HG03196 (cell line): ENCODE data around the gene UBL5.

ENCODE experiments used
- ATAC-seq: cut with Tn5 transposase; IDR thresholded peaks from one replicate; pipeline ENCODE4 v1.9.1; 2021; ENCODE audit not compliant: unreplicated experiment

The UBL5 gene

DNA sequence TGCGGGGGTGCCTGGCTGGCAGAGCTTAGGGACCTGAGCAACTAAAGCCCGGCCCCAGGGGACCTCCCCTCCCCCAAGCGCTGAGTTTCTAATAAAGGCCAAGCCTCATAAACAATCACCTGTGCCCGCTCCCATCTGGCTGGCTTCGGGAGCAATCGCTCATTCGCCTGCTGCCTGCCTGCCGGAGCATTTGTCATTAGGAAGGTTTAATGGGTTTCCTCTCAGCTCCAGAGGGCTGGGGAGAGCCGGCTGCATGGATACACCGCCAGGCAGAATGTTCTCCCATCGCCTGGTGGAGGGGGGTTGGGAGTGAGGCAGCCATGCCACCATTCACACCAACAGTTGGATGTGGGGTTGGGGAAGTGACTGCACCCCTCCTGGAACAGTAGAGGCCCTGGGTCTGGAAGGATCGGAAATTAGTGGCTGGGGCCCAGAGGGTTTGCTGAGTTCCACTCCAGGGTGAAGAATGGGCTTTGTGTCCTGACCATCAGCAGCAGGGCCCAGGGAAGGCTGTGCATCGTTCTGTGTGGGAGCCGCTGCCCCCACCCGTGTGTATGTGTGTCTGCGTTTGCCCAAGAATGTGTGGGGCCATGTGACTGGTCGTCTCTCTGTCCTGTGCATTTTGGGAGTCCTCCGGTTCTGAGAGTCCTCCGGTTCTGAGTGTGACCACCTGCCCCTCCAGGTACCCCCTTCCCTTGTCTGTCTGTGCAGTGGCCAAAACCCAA is 22.7 kb downstream of the UBL5 start:
- no peak for ATAC-seq

DNA sequence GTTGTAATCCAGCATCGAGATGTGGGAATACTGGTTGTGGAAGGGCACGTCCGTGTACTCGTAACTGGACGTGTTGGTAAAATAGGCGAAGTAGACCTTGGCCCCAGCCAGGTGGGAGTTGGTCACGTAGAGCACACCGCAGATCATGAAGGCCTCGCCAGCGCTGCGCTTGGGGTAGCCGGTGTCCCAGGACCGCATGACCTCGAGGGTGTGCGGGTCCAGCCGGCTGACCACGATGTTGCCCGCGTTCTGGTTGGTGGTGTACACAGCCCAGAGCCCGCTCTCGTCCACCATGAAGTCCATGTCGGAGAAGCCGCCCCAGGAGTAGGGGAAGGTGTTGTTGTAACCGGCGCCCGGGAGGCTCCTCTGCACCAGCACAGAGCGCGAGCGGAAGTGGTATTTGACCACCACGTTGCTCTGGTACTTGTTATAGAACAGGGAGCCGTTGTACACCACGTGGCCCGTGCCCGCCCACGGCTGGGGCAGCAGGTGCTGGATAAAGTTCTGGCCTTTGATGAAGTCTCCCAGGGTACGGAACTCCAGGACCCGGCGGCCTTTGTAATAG is 26.6 kb downstream of the UBL5 start:
- no peak for ATAC-seq

DNA sequence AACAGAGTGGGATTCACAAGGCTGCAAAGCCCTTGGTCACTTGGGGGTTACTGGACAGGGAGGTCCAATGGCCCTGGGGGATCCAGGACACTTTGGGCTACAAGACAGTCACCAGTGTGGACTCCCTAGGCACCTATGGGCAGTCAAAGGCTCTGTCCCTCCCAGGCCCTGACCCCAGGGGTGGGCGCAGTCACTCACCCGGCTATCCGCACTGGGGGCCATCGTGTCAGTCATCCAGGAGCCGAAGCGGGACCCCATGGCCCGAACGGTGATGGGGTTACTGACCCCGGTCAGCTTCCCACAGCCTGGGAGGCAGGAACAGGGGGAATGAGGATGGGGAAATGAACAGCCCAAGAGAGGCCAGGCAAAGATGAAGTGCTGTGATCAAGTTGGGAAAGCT is 28.9 kb downstream of the UBL5 start:
- ATAC-seq = no peak

DNA sequence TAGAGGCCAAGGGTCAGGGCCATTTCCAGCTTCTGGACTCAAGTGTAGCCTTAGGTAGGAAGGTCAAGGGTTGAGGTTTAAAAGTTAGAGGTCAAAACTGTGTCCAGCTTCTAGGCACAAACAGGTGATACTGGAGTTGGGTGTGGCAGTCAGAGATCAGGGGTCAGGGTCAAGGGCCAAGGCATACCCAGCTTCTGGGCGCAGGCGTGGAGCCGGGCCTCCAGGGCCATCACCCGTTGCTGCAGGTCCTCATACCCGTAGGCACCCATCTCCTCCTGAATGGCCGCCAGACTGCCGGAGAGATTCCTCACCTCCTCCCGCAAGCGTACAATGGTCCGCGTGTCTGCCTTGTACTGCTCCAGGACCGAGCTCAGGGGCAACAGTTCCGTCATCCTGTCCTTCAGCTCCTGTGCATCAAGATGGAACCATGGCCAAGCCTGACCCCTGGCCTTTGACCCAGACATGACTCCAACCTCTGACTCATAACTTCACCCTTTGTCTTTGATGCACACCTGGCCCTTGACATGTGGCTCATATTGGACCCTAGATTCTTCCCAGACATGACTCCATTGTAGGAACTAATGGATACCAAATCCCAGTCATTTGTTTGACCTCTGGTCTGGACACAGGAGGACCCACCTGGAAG is 29.5 kb downstream of the UBL5 start:
- ATAC-seq = no peak

DNA sequence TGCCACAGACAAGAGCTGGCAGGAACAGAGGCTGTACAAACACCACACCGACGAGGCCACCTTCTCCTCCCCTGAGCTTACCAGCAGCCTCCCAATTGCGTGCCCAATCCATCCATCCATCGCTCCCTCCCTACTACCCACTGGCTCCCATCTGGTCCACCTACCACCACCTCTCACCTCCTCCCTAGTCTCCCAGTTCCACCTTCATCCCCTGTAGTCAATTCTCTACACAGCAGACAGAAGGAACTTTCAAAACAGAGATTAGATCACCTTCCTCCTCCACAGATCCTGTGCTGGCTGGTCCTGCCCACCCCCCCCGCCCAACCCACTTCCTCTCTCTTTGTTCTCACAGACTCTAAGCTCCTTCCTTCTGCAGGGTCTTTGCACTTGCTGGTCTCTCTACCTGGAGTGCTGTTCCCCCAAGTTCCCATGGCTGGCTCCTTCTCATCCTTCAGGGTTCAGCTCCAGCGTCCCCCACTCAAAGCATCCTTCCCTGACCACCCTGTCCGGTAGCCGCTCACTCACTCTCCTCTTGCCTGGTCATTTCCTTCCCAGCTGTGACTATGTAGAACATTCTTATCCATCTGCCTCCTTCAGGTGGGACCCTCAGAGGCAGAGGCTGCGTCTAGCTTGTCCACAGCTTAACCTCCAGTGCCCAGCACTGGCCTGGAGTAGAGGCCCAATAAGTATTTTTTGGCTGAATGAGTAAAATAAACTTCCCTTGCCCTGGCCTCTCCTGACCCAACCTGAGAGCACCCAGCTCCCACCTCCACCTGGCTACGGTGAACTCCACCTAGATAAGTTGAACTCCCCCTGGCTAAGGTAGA is 30.4 kb downstream of the UBL5 start:
- ATAC-seq = no peak

DNA sequence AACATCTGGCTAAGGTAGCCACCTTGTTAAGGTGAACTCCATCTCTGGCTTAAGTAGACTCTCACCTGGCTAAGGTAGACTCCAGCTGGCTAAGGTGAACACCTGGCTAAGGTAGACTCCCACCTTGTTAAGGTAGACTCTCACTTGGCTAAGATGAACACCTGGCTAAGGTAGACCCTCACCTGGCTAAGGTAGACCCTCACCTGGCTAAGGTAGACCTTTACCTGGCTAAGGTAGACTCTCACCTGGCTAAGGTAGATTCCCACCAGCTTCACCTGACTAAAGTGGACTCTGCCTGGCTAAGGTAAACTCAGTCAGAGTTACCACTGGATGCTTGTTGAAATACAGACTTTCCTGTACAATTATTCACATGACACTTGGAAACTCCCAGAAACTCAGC is 31.0 kb downstream of the UBL5 start:
- ATAC-seq = no peak

- ATAC-seq = no peak
Measured at GRCh38 chr19:9860407-9860806, 32.7 kb downstream of the UBL5 start.

DNA sequence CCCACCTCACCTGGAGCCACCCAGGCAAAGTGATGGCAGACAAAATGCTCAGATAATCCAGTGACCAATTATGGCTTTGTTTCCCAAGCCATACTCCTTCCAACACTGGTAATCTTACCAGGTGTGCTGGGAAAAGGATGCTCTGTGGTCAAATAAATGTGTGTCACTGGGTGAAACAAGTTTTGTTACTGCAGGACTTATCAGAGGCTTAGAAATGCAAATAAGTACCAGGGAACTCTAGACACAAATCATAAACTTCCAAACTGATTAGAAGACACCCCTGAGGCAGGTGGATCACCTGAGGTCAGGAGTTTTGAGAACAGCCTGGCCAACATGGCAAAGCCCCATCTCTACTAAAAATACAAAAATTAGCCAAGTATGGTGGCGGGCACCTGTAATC is 33.8 kb downstream of the UBL5 start:
- ATAC-seq = no peak

- ATAC-seq = no peak
Measured at GRCh38 chr19:9862938-9863337, 35.2 kb downstream of the UBL5 start.

DNA sequence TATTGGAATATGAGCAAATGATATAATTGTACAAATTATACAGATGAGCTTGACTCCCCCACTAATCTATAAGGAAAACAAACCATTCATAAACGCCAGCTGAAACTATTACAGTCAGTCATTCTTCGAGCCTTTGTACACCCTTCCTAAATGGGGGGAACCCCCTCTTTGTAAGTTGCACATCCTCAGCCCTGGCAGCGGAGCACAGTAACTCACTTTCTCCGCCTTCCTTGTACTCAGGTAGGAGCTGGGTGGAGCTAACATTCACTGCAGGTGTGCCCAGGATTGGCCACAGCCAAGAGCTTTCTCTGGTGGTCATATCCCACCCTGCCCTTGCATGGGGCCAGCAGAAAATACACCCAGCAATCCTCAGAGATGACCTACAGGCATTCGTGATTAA is 36.0 kb downstream of the UBL5 start:
- ATAC-seq = no peak

DNA sequence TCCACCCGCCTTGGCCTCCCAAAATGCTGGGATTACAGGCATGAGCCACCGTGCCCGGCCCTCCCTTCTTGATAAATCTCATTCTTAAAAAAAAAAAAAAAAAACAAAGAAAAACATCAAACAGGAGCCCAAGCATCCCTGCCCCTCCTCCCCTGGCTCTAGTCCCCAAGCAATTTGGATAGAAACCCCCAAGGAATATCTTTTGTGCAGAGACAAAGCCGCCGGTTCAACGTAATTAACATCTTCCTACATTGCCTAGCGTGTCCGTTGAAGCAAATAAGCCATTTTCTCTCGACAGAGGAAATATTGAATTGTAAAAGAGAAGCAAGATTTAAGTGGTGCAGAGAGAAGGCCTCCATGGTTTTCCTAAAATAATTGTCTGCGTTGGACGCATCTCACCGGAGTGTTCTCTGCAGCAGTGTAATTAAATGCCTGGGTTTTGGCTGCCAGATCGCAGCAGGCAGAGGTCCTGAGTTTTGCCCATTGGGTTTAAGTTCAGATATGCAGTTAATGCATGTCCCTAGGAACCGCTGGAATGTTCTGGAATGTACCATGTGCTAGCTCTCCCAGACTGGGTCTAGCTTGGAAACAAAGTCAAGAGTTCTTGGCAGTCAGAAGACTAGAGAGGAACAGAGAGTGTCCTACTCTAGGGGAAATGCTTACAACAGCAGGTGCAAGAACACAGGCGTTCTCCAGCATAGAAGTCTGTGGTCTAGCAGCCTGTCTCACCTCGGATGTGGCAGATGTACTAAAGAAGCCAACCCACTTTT is 38.2 kb downstream of the UBL5 start:
- no peak for ATAC-seq

DNA sequence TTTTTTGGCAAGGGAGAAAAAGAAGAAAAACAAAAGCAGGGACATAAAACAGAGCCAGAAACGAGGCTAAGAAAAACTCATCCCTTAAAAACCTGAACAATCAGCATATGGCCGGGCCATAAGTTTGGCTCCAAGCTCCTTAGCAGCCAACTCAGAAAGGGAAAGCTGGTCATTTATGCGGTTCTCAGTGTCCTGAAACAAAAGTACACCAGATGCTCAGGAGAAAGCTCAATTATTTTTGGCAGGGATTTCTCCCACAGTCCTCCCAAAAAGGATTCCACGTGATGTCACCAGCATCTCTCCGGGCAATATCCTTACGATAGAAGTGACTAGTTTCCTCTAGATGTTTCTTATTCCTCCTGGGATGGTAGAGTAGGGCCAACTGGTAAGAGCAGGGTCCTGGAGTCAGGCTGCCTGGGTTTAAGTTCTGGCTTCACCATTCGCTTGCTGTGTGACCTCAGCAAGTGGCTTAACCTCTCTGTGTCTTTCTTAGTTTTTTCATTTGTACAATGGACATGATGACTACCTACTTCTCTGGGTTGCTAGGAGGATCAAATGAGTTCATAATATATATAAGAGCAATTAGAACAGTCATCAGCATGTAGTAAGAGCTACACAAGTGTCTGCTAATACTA is 41.4 kb downstream of the UBL5 start:
- ATAC-seq = no peak

GRCh38 chr19:9871626-9872338 is 44.1 kb downstream of the UBL5 start:
- no peak for ATAC-seq

DNA sequence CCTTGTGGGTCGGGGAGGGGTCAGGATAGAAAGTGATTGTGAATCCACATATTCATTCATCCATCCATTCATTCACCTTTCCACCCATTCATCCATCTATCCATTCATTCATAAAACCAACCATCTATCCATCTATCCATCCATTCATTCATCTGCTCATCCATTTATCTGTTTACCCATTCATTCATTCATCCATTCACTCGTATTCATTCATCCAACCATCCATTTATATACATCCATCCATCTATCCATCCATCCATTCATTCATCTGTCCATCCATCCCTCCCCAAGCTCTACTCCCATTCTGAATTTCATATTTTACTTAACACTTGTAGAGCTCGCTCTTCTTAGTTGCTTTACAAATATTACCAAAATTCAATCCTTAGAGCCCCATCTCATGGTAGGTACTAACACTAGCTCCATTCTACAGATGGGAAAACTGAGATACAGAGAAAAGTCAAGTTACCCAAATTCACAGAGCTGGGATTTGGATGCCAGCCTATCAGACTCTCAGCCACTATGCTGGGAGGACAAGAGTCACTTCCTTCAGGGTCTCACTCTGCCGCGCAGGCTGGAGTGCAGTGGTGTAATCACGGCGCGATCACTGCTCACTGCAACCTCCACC is 45.0 kb downstream of the UBL5 start:
- ATAC-seq = no peak

DNA sequence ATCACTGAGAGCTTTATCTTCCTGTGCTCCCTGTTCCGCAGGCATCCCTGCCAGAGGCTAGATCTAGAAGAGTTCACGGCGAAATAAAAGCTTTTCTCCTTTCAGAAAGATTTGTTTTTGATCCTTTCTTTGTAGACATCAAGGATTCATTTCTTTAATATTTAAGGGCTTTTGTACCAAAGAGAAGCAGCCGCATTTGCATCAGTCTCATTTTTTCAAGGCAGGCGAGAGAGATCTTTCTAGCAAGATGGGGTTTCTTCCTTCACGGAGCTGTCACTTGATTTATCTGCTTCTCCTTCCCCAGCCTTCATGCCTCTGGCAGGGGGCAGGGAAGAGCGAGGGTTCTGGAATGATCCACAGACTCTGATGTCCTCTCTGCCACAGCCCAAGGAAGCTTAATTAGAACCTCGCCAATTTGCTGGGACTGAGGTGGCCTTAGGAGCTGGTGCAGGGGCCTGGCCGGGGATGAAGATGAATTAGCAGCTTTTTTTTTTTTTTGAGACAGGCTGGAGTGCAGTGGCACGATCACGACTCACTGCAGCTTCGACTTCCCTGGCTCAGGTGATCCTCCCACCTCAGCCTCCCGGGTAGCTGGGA is 47.4 kb downstream of the UBL5 start:
- ATAC-seq = no peak

DNA sequence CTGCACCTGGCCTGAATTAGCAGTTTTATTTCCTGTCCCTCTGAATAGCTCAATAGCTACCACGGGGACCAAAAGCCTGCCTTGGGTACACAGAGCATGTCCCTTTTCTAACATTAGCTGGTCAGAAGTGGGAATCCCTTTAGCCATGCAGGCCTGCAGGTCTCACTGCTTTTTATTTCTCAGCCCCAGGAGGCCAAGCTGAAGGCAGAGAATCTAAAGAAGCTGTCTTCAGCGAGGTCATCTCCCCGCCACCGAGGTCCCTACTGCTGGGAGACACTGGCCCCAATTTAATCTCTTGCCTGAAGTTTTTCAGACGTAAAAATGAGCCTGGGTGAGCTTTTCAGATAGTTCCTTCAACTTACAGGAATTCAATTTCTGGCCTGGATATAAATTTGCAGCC is 48.1 kb downstream of the UBL5 start:
- no peak for ATAC-seq

DNA sequence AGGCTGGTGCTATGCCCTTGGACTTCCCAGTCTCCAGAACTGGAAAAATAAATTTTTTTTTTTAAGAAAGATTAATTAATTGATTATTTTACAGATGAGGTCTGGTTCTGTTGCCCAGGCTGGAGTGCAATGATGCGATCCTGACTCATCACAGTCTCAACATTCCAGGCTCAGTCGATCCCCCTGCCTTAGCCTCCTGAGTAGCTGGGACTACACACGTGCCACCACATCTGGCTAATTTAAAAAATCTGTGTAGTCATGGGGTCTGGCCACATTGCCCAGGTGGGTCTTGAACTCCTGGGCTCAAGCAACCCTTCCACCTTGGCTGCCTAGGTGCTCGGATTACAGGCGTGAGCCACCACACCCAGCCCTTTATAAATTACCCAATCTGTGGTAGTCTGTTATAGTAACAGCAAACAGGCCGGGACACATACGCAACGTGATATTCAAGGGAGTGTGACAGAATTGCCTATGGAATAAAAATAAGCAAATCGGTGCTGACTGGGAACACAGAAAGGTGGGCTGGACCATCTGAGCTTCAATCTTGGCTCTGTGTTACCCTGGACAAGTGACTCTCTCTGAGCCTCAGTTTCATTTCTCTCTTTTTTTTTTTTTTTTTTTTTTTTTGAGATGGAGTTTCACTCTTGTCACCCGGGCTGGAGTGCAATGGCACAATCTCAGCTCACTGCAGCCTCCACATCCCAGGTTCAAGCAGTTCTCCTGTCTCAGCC is 50.2 kb downstream of the UBL5 start:
- ATAC-seq = no peak

- no peak for ATAC-seq
Measured at GRCh38 chr19:9878511-9879196, 50.9 kb downstream of the UBL5 start.
